Chondrocyte (in vitro differentiated cells): Measurements from ENCODE around the gene ZBTB45. TPM values are rescaled to one million over a fixed set of nuclear protein-coding genes. Genes with fewer than 3 reads are reported as not detected.

Source experiments
- DNase-seq: peaks from one replicate; pipeline ENCODE4 v3.0.0; 2021; ENCODE audit warnings: mixed read lengths, low spot score
- H3K27ac Mint-ChIP-seq: one replicate; pipeline ENCODE4 v1.8.0; 2021; ENCODE audit warnings: mild to moderate bottlenecking, moderate library complexity, mixed read lengths; ENCODE audit not compliant: unreplicated experiment
- H3K27me3 Mint-ChIP-seq: 2 replicates; pipeline ENCODE4 v1.8.0; 2021; ENCODE audit warnings: low read depth, mixed read lengths
- H3K36me3 Mint-ChIP-seq: 2 replicates; pipeline ENCODE4 v1.8.0; 2021; ENCODE audit warnings: low read depth, mixed read lengths
- H3K4me1 Mint-ChIP-seq: 2 replicates; pipeline ENCODE4 v1.8.0; 2021; ENCODE audit warnings: low read depth, mild to moderate bottlenecking, mixed read lengths
- H3K4me3 Mint-ChIP-seq: one replicate; pipeline ENCODE4 v1.8.0; 2021; ENCODE audit warnings: mild to moderate bottlenecking, moderate library complexity, mixed read lengths; ENCODE audit not compliant: unreplicated experiment
- H3K9me3 Mint-ChIP-seq: 2 replicates; pipeline ENCODE4 v1.8.0; 2021; ENCODE audit warnings: low read depth, mixed read lengths
- microRNA-seq: library from miRNA; unstranded; fragments of <30 nt; microRNA quantifications from one replicate; pipeline ENCODE4 v1.2.0, GENCODE V29; 2020; ENCODE audit warnings: borderline number of aligned reads
- total RNA-seq: library from RNA; stranded (reverse); gene quantifications from 3 replicates; pipeline ENCODE4 v1.2.1, GENCODE V29; 2021
- TF ChIP-seq, protein P1 (sequence below): fragments of 200-600 bp; sonication (generic); IDR thresholded peaks from 2 replicates; pipeline ENCODE4 v1.5.0; 2021; ENCODE audit warnings: antibody characterized with exemption, mild to moderate bottlenecking, moderate library complexity

The ZBTB45 gene
- total RNA-seq, 1 donor from 2014 or later = 15.9 TPM

DNA sequence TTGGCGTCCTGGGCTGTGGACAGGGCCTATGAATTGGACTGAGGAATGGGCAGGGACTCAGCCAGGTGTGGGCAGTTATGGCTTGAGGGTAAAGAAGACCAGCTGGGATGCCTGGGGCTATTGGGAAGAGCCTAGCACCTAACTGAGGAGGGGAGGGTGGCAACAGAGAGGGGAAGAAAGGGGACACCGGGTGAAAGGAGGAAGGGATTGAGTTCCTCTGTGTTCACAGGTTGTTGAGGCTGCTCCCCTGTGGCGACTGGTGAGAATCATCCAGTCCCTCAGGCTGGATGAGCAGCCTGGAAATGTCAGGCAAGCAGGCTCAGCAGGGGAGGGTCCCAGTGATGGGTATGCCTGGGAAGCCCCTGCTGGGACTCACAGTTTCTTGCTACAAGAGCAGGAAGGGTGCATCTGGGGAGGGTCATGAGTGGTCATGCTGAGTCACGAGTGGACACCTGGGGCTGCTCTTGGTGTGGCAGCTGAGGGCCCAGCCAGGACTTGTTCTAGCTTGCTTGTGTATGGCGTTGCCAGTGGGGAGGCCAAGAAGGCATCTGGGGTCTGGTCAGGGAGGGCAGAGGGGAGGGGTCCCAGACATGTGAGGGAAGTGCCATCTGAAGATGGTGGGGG is 51.3 kb downstream of the ZBTB45 start:
- Mint-ChIP-seq H3K27ac (peak overlapping the region; percentile 76), H3K4me3 (peak overlapping the region; percentile 85), H3K36me3 (peaks cover 3% of the 10 kb centered on the region), H3K27me3 (no peaks in the 10 kb centered on the region), H3K9me3 (no peaks in the 10 kb centered on the region), H3K4me1 (peaks cover 21% of the 10 kb centered on the region)
- no peak for DNase-seq
- TF ChIP-seq, protein P1, sequence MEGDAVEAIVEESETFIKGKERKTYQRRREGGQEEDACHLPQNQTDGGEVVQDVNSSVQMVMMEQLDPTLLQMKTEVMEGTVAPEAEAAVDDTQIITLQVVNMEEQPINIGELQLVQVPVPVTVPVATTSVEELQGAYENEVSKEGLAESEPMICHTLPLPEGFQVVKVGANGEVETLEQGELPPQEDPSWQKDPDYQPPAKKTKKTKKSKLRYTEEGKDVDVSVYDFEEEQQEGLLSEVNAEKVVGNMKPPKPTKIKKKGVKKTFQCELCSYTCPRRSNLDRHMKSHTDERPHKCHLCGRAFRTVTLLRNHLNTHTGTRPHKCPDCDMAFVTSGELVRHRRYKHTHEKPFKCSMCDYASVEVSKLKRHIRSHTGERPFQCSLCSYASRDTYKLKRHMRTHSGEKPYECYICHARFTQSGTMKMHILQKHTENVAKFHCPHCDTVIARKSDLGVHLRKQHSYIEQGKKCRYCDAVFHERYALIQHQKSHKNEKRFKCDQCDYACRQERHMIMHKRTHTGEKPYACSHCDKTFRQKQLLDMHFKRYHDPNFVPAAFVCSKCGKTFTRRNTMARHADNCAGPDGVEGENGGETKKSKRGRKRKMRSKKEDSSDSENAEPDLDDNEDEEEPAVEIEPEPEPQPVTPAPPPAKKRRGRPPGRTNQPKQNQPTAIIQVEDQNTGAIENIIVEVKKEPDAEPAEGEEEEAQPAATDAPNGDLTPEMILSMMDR = no peak

DNA sequence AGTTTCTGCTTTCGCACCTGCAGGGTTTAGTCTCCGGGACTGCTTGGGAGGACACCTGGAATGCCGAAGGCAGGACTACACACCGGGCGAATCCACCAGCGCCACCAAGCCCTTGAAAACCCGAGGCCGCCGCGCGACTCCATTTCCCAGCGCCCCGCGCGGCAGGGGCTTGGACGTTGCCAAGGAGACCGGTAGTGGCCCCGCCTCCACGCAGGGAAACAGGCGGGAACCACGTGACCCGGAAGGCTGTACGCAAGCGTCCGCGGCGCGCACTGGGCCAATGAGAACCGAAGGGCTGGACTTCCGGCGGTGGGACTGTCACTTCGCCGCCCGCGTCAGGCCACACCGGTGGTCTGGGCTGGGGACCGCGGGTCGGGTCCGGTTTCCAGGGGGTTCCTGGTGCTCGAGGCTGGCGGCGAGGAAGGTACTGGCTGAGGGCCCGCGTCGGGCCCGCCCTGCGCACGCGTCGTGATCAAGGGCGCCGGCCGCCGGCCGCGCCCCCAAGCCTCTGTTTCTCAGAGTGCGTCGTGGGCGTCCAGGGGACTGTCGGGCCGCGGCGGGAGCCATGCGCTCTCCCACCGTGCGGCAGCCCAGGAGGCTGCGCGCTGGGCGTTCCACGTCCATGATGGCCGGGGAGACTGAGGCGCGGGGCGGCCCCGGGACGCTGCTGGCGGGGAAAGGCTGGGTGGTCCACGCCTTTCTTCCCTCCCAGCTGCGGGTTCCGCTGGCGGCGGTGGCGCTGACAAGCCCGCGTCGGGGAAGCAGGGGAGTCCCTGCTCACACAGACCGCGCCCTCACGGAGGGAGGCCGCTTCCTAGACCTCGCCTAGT is 52.6 kb downstream of the ZBTB45 start, which contains the start of gene ZNF324:
Gene ZNF324 (plus strand): TSS at position 321 of the 830 bp plus-strand sequence. CDS start 2,106 bp downstream, outside the sequence.
- peak; percentile 99 for DNase-seq
- H3K27ac Mint-ChIP-seq = peak within 1 kb of the TSS; percentile 86
- TF ChIP-seq, protein P1 = peak; percentile 14
- peaks cover 21% of the 10 kb centered on the region for H3K4me1 Mint-ChIP-seq
- H3K36me3 Mint-ChIP-seq = peaks cover 3% of the 10 kb centered on the region
- no peaks in the 10 kb centered on the region for H3K27me3 Mint-ChIP-seq
- no peaks in the 10 kb centered on the region for H3K9me3 Mint-ChIP-seq
- peak within 1 kb of the TSS; percentile 85 for H3K4me3 Mint-ChIP-seq

DNA sequence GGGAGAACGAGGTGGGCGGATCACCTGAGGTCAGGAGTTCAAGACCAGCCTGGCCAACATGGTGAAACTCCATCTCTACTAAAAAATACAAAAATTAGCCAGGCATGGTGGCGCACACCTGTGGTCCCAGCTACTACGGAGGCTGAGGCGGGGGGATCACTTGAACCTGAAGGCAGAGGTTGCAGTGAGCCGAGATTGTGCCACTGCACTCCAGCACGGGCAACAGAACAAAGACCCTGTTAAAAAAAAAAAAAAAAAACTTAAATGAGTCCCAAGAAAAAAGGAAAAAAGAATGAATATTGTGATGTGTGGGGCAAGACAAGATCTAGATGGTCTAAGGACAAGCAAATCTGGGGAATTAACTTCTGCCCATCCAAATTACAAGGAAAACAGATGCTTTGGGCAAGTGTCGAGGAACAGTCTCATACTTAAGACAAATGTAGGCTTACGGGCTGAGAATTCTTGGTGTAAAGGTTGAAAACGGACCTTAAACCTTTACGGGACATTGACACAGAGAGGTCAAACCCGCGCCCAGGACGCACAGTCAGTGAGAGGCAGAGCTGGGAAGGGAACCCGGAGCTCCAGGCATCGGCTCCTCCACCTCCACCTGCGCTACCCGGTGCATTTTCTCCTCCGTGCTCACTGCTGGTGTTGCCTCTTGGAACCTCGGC is 53.4 kb downstream of the ZBTB45 start:
- peak overlapping the region; percentile 85 for H3K4me3 Mint-ChIP-seq
- no peak overlapping the region for H3K27ac Mint-ChIP-seq
- H3K4me1 Mint-ChIP-seq = peaks cover 21% of the 10 kb centered on the region
- no peaks in the 10 kb centered on the region for H3K27me3 Mint-ChIP-seq
- TF ChIP-seq, protein P1 = no peak
- H3K9me3 Mint-ChIP-seq = no peaks in the 10 kb centered on the region
- H3K36me3 Mint-ChIP-seq = peaks cover 3% of the 10 kb centered on the region
- DNase-seq = no peak

Small RNA genes within 50 kb of the gene (microRNA-seq; reads per million reads assigned to microRNA genes)
- 2.2 reads per million for gene MIR6807

Other genes starting within 250 kb of the ZBTB45 start
- gene ZNF8, start 240.9 kb downstream of the ZBTB45 start, total RNA-seq = 7.9 to 9.2 TPM (median 8.1 TPM) in 3 replicates
- gene ERVK3-1, start 214.4 kb downstream of the ZBTB45 start, total RNA-seq = 25.3 to 29.4 TPM (median 26.0 TPM) in 3 replicates
- 2.8 to 3.2 TPM (median 3.0 TPM) in 3 replicates for gene ZSCAN22, start 192.8 kb downstream of the ZBTB45 start, total RNA-seq
- 49.7 to 53.8 TPM (median 50.2 TPM) in 3 replicates for gene A1BG, start 166.3 kb downstream of the ZBTB45 start, total RNA-seq
- 0.65 to 0.69 TPM (median 0.68 TPM) in 3 replicates for gene ZNF497, start 157.1 kb downstream of the ZBTB45 start, total RNA-seq
- gene ZNF837, start 138.8 kb downstream of the ZBTB45 start, total RNA-seq = 2.0 to 3.5 TPM (median 2.5 TPM) in 3 replicates
- 624 to 792 TPM (median 634 TPM) in 3 replicates for gene RPS5, start 132.5 kb downstream of the ZBTB45 start, total RNA-seq
- gene RNF225, start 124.2 kb downstream of the ZBTB45 start, total RNA-seq = not detected in 3 replicates
- 10.2 to 11.1 TPM (median 10.7 TPM) in 3 replicates for gene ZNF584, start 111.2 kb downstream of the ZBTB45 start, total RNA-seq
- gene ZNF132, start 79.7 kb downstream of the ZBTB45 start, total RNA-seq = 1.5 to 1.8 TPM (median 1.6 TPM) in 3 replicates
- gene ZNF324B, start 68.2 kb downstream of the ZBTB45 start, total RNA-seq = 6.3 to 9.8 TPM (median 7.5 TPM) in 3 replicates
- gene ZNF324, start 52.7 kb downstream of the ZBTB45 start, total RNA-seq = 10.8 to 12.6 TPM (median 11.3 TPM) in 3 replicates
- 9.3 to 12.2 TPM (median 9.5 TPM) in 3 replicates for gene ZNF446, start 43.5 kb downstream of the ZBTB45 start, total RNA-seq
- 4.7 to 9.5 TPM (median 9.3 TPM) in 3 replicates for gene SLC27A5, start 7.8 kb downstream of the ZBTB45 start, total RNA-seq
- 215 to 286 TPM (median 228 TPM) in 3 replicates for gene TRIM28, start 24.3 kb upstream of the ZBTB45 start, total RNA-seq
- gene CHMP2A, start 35.3 kb upstream of the ZBTB45 start, total RNA-seq = 85.1 to 99.4 TPM (median 85.9 TPM) in 3 replicates
- 70.3 to 80.7 TPM (median 76.3 TPM) in 3 replicates for gene UBE2M, start 38.8 kb upstream of the ZBTB45 start, total RNA-seq
- gene MZF1, start 53.5 kb upstream of the ZBTB45 start, total RNA-seq = 15.2 to 22.3 TPM (median 15.8 TPM) in 3 replicates